HL-60/S4 treated with retinoic acid at 250 ng/mL for 4 days and 3 days (cell line): ENCODE results near the gene SLC44A5.

Experiments used
- in situ Hi-C: fragments of 300-500 bp; cut with MboI; formaldehyde crosslinking; loops from 2 replicates; pipeline ENCODE4 v1.7.0; 2022; ENCODE audit warnings: low sequenced_read_pairs

The SLC44A5 gene

DNA sequence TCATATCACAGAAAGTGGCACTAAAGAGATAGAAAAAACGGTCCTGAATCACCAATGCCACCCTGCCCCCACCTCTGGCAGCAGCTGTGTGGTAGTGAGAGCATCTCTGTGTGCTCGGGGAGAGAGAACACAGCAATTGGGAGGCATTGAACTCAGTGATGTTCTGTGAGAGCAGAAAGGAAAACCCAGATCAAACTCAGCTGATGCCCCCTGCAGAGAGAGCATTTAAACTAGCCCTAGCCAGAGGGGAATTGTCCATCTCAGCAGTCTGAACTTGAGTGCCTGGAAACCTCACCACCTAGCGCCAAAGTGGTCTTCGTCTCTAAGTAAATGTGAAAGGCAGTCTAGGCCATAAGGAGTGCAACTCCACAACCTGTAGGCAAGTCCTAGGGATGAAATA is 21.3 kb downstream of the SLC44A5 start:
- in situ Hi-C loops = no loop called here

DNA sequence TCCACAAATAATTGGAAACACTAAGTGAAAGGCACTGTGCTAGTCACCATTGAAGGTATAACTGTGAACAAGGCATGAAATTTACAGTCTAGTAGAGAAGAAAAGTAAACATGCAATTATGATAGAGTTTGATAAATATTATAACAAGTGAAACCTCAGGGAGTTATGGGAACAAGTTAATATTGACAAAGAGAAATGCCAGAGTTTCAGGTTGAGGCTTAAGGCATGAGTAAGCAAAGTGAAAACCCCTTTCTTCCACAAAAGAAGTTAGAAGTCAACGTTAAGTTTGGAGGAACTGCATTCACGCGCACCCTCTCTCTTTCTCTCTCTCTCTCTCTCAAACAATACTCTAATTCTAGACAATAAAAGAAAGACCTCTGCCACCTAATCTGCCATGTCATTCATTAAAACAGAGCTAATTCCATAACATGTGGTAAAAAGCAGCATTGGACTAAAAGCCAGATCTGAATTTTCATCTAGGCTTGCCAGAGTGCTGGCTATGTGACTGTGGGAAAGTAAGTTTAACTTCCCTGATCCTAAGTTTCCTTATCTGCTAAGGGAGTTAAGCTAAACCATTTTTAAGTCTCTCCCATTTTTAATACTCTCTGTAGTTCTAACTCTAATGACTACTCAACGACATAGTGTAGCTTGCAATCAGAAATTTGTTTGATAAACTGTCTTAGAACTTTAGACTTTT is 22.0 kb downstream of the SLC44A5 start:
- in situ Hi-C loops = no loop called here

DNA sequence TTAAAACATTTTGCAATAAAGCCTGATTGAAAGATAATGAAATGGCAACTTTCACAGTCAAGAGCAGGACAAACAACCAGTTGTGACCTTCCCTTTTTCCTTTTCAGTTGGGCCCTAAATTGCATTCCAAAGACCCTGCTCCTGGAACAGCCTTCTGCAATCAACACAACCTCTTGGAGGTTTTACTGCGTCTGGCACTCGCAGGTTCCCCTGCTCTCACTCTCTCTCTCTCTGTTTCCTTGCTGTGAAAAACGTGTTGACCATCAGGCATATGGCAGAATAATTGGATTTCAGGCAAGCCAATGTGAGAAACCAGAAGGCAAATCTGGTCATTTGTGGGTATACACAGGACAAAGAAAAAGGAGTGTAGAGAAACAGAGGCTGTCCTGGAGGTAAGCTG is 23.2 kb downstream of the SLC44A5 start:
- in situ Hi-C loops = no loop called here

DNA sequence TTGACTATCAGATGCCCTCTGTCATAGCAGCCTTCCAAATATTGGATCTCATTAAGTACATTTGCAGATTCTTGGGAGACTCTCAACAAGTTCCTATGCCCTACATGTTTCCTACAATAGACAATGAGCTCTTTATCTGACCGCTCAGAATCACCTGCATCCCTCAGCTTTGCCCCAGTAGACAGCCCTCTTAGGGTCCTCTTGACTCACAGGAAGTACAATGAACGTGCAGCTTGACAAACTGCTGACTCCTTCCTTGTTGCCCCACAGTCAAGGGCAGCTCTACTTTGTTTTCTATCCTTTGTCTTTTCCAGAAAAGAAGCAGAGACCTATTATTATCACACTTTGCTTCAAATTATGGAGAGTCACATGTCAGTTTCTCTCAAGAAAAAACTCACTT is 27.6 kb downstream of the SLC44A5 start:
- in situ Hi-C loops = no loop called here

DNA sequence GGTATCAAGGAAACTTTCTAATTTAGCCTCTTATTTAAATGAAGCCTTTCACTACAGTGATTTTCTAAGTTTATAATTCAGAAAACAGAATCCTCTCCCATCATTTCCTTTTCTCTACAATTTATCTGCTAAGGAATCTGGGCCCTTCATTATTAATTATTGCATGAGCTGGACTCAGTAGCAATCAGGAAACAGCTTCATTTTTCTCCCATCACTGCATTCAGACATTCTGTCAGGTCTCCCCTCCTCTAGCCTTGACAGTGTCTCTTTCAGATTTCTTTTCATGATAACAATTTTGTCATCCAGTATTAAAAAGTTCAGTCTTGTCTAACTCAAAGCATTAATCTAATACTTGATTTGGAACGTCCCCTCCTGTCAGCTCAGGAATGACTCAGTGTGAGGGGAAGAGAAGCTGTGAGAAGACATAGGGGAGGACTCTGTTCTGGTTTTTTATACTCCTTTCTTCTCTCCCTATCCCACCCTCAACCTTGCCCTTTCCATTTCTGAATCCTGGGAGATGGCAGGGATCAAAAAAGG is 28.1 kb downstream of the SLC44A5 start:
- in situ Hi-C loops = no loop called here

DNA sequence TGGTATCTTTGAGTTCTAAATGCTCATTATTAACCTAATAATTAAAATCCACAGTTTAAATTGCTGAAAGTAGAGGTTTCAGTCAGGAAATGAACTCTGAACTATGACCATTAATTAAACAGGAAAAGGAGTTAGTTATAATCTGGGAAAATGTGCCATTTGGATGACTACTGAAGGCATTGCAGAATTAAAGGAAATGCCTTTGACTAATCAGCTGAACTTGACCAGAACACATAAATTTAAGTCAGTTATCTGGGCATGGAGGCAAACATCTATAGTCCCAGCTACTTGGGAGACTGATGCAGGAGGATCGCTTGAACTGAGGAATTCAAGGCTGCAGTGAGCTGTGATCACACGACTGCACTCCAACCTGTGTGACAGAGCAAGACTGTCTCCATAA is 31.9 kb downstream of the SLC44A5 start:
- in situ Hi-C loops = no loop called here

DNA sequence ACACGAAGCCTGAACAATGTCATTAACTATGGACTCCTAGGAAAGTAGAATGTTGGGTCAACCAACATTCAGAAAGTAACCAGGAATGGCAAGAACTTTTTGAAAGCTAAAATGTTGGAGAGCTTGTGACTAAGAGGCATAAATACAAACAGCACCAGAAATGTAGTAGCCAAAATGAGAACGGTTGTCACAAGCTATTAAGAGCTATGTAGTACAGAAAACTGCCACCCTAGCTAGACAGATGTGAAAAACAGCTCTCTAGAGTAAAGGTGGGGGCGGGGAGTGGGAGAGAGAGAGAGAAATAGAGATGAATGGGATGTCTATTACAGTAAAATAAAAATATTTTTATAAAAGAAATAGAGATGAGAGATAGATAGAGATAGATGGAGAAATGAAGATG is 35.1 kb downstream of the SLC44A5 start:
- in situ Hi-C loops = no loop called here

DNA sequence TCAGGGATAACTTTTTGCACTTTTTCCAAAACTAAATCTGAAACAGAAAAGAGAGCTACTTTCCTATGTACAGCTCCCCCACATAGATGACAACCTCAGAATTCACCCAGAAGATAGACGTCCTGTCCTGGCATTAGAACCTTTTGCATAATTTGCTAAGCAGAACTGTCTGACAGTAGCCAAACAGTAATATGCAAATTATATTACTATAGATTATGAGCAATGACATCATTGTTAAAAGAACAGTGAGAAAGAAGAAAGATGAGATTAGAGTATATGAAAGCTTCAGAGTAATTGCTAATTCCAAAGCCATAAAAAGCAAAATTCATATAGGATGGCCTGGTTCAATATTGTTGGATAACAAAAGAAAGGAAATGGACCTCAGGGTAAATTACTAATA is 43.7 kb downstream of the SLC44A5 start:
- in situ Hi-C loops = no loop called here

DNA sequence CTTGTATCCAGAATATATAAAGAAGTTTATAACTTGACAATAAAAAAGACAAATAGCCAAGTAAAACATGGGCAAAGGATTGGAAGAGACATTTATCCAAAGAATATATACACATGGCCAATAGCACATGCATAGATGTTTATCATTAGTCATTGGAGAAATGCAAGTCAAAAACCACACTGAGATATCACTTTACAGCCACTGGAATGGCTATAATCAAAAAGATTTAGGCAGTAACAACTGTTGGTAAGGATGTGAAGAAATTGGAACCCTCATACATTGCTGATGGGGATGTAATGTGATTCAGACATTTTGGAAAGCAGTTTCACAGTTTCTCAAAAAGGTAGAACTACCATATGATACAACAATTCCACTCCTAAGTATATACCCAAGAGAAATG is 51.1 kb downstream of the SLC44A5 start:
- in situ Hi-C loops = no loop called here

DNA sequence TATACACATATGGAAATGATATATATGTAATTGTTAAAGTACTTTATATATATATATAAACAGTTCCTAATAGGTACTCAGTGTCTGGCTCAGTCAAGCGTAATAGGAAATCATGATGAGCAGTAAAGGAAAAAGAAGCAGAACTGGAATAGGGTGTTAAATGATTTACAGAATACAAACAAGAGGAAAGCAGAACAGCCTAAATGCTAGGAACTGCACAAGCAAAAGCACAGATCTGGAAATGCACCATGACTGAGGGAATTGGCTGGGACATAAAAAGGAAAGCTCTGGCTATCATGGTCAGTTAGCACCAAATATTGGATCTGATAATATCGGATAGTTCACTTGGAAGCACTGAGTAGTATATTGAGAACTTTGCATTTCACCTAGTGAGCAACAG is 51.8 kb downstream of the SLC44A5 start:
- in situ Hi-C loops = no loop called here

DNA sequence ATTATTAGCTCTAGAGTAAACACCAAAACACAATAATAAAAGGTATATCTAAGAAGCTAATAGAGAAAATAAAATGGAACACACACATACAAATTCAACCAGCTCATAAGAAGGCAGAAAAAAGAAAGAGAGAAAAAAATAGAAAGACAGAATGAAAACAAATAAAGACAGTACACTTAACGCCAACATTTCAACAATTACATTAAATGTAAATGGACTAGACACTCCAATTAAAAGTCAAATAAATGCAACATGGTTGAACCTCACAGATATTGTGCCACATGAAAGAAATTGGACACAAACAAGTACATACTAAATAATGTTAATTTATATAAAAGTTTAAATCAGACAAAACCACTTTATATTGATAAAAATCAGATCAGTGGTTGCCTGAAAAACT is 56.0 kb downstream of the SLC44A5 start:
- in situ Hi-C loops = no loop called here

DNA sequence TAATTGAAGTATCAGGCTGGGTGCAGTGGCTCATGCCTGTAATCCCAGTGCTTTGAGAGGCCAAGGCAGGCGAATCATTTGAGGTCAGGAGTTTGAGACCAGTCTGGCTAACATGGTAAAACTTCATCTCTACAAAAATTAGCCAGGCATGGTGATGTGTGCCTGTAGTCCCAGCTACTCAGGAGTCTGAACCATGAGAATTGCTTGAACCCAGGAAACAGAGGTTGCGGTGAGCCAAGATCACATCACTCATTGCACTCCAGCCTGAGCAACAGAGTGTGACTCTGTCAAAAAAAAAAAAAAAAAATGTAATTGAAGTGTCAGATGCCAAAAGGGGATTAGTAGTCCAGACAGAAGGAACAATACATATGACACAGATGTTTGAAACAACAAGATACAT is 56.7 kb downstream of the SLC44A5 start:
- in situ Hi-C loops = no loop called here

DNA sequence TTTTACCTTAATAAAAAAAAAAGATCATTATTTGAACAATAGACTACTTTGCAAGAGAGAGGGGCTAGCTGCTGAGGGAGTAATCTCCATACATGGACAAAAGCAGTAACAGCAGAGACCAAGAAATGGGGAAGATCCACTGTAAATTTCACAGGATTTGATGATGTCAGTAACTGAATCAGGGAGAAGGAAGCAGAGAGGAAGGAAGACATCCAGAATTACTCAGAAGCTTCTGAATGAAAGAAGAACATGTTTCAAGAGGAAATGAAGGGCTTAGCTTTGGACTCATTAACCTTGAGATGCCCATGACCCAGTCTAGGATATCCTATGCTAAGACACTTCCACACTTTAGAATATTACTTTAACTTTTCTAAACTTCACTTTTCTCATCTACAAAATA is 60.4 kb downstream of the SLC44A5 start:
- in situ Hi-C loops = no loop called here

DNA sequence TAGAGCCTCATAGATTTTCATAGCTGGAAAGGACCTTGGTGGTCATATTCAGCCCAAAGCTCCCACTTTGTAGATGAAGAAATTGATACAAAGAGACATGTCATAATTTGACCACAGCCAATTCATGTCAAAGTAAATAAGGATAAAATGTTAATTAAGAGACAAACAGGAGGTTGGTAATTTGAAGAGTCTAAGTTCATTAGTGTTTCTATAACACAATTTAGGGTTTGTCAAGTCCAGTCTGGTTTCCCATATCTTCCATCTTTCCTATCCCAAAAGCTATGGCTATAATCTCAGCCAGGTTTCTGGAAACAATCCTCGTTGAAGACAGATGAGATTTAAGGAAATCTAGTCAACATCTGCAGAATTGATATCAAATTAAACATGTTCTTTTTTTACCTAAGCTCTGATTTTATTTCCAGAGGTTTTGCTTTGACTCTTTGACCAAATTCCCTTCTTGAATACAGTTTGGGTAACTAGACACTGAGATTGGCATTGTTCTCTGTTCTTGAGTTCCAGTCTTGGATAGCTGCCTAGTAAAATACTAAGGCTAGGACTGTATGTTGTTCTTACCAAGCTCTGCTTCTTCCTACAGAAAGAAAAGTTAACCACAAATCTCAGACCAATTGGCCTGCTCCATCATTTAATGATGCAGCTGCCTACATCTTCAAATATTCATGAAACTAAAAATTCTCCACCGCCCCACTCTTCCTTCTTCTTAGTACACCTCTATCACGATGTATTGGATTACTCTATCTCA is 62.0 kb downstream of the SLC44A5 start:
- in situ Hi-C loops = no loop called here

DNA sequence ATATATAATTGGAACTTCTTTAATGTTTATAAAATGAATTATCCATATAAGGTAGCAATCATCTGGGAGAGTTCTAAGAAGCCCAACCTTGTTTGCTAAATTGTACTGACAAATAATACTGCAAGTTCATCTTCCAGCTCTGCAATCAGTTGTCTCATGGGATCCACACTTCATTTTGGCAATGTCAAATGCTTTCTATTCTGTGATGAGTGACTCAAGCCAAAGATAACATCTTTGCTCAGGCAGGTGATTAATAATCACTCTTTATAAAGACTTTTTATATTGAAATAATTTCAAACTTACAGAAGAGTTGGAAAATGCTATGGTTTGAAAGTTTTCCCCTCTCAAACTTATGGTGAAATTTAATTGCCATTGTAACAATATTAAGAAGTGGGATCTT is 67.2 kb downstream of the SLC44A5 start:
- in situ Hi-C loops = no loop called here

DNA sequence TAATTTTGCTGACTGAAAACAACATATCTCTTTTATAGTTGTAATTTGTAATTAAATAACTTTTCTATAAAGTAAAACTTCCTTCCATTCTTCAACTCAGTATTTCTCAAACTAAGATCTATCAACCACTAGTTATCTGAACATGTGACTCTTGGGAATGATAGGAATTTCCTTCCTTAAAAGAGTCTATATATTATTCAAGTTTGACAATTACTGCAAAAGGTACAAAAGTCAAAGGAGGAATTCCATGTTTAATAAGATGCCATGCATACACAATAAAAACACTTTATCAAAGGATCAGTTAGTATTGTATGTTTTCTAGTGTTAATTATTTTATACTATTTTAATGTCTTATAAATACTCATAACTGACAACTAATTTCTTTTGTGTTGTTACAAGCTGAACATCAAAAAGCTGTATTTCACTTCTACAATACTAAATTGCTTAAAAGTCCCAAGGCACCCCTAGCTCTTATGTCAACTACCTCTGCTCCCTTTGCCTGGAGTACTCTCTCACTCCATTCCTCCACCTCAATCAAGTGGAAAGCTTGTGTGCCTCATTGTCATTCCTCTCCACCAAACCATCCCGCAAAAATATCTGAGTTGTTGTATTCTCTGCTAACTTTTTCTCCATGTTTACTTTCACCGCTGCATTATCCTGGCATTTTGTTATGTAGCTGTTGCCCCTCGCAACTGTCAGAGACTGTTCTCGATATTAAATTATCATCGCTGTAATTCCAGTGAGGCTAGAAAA is 67.9 kb downstream of the SLC44A5 start:
- in situ Hi-C loops = no loop called here

DNA sequence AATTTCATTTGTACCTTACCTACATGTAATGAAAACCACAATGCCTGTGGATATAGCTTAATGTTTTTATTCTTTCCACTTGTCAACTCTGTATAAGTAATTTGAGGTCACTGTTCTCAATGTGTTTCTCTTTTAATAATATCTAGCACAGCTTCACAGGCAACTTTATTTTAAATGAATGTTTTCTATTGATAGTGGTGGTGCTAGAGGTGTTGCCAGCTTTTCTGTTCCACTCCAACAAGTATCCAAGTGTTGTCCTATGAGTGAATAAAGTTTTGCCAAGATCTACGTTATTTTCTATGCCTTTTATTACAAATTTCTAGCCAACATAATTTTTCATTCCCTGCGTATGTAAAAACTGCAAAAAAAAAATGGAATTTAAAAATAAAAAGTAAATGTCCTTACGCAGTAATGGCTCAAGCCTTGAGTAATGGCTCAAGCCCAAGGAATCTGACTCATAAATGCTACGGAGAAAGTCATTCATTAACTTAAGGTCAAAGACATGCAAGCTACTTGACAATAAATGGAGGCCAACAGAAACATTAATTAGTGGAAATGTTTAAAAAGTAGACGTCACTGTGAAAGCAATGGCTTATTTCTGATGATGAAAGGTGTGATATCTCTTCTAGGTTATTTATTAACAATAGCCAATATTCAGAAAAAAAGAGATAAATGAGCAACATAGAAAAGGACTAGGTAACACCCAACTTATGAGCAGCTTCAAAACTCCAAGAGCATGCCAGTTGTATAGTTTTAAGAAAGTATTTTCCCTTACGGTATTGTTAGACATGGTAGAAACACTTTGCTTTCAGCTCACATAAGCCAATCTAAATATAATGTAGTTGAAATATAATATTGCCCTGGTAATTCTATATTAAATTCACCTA is 71.4 kb downstream of the SLC44A5 start:
- in situ Hi-C loops = no loop called here

DNA sequence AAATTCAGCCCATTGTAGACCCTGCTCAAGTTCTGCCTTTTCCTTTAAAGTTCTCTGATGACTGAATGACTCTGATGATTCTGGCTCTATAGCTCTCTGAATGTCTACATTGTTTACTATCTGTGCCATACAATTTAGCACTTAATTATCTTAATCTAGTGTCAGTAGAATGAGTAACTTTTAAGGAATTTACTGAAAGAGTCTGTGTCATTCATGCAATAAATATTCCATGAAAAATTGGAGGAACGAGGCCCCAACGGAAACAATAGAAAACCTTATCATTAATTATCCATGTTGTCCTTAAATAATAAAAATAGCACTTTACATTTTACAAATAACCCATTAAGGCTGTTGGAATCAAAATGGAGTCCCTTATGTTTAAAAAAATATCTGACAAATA is 77.8 kb downstream of the SLC44A5 start:
- in situ Hi-C loops = no loop called here

DNA sequence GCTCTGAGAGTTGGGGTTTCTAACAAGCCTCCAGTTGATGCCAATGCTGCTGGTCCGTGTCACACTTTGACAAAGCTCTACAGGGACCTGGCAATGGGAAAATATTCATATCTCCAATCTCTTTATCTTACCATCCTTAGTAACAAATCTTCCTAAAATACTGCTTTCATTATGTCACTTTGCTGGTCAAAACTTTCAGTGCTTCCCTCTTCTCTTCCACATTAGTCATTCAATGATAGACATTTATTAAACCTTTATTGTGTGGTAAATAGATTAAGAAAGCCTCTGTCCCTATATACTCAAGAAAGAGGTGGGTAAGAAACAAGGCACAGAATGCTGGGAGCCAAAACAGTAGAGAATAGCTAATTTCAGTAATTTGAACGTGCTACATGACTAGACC is 79.3 kb downstream of the SLC44A5 start:
- in situ Hi-C loops = no loop called here

DNA sequence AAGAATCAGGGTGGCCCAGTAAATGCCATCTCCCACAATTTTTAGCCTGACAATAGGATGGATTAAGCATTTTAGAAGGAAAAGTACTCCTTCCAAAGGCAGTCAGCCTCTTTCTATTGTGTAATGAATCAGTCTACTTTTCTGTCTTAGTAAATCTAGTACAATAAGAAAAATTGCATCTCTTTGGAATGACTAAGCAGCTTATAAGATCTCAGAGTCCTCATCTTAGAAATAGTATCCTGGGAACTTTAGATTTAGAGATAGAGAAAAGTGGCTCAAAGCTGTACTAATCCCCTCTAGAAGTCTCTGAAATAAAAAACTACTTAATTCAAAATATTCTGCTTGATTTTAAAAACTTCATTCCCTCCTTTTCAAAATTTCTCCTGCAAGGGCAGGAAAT is 81.4 kb downstream of the SLC44A5 start:
- in situ Hi-C loops = no loop called here

DNA sequence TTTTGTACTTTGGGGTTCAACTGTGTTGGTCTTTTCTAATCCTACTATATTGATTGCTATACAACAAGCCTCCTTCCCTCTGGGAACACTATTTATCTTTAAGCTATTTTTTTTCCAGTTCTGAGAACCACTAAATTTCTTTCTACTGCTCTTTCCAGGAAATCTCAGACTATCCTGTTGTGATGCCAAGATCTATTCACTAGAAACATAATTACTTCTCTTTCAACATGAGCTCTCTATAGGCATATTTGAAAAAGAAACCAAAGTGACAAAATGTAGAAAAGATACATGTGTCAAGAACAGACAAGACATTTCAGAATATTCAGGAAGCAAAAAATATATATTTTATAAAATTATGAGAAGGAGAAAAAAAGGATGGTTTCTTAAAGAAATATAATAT is 82.9 kb downstream of the SLC44A5 start:
- in situ Hi-C loops = no loop called here
